ENCODE measurements around the gene RBMS3.
A peak's percentile ranks its signal among the peaks of the same experiment; 100 is the strongest.
"Not testable (repeated sequence)": the region's sequence is repeated elsewhere in the genome, so short reads cannot be mapped to it uniquely, and the experiment has no call there.

RBMS3 gene

DNA sequence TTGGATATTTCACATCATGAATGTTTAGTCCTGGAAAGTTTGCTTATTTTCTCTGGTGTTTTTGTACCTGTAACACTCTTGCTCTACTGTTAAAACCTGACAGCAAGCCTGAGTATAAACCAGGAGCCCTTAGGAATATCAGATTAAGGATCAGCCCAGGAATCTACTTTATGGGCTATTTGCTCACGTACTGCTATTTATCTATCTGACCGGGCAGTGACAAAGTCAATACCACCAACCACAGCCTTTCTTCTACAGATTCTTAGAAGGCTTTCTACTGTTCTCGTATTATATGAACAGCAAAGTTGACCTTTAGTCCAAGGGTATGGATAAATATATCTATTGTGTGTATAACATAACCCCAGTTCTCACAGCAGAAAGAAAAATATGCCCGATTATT lies 521.2 kb downstream of the RBMS3 start:
- TF ChIP-seq, protein P1, sequence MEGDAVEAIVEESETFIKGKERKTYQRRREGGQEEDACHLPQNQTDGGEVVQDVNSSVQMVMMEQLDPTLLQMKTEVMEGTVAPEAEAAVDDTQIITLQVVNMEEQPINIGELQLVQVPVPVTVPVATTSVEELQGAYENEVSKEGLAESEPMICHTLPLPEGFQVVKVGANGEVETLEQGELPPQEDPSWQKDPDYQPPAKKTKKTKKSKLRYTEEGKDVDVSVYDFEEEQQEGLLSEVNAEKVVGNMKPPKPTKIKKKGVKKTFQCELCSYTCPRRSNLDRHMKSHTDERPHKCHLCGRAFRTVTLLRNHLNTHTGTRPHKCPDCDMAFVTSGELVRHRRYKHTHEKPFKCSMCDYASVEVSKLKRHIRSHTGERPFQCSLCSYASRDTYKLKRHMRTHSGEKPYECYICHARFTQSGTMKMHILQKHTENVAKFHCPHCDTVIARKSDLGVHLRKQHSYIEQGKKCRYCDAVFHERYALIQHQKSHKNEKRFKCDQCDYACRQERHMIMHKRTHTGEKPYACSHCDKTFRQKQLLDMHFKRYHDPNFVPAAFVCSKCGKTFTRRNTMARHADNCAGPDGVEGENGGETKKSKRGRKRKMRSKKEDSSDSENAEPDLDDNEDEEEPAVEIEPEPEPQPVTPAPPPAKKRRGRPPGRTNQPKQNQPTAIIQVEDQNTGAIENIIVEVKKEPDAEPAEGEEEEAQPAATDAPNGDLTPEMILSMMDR (IDR thresholded peaks at IDR 0.05; ENCODE audit: control insufficient read depth, extremely low read depth, insufficient read depth): no peak
- no peak overlapping the region for H3K4me3 ChIP-seq (ENCODE audit: low read depth, low read length)
- DNase-seq (ENCODE audit: low read depth): peak; percentile 54

DNA sequence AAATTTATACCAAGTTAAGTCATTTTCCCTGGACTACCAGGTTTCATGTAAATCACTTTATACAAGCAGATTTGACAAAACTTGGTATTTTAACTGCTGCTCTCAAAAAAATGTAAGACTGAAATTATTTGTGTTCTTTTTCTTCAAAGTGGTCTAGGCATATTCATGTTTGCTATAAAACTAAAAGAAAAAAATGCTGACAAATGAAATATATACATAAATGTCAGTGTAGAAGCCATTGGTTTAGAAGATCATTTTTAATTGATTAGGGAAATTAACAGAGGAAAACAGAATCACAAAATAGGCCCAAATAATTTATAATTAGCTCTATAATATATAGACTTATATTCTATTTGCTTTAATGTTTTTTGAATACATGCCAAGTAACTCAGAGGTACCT lies 523.2 kb downstream of the RBMS3 start:
- TF ChIP-seq, protein P1 (IDR thresholded peaks at IDR 0.05; ENCODE audit: control insufficient read depth, extremely low read depth, insufficient read depth): no peak
- no peak overlapping the region for H3K4me3 ChIP-seq (ENCODE audit: low read depth, low read length)
- no peak for DNase-seq (ENCODE audit: low read depth)

DNA sequence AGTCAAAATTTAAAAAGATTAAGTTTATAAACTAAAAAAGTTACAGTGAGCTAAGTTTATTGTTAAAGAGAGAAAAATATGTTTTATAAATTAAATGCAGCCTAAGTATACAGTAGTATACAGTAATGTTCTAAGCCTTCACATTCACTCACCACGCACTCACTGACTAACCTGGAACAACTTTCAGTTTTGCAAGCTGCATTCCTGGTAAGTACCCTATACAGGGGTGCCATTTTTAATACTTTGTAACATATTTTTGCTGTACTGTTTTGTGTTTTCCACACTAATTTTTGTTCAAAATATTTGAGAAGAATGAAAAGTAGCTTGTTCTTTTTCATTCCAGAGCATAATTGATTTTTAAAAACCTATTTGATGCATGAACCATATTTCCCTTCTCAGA lies 524.9 kb downstream of the RBMS3 start:
- TF ChIP-seq, protein P1 (IDR thresholded peaks at IDR 0.05; ENCODE audit: control insufficient read depth, extremely low read depth, insufficient read depth): no peak
- DNase-seq (ENCODE audit: low read depth): no peak
- no peak overlapping the region for H3K4me3 ChIP-seq (ENCODE audit: low read depth, low read length)

DNA sequence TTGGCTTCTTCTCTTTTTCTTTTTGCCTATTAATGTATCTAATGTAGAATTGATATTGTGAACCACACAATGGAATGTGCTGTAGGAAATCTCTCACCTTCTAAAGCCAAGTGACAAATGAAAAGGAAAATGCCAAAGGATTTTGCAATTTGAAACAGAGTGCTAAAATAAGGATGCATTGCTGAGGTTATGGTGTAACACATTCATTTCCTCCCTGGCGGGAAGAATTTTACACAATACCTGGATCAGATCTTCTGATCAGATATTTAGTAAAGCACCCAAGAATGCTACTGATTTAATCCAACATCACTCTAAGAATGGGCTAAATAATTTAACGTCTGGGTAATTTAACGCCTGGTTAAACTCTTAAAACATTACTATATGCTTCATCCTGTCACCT lies 527.5 kb downstream of the RBMS3 start:
- H3K4me3 ChIP-seq (ENCODE audit: low read depth, low read length); DNase-seq (ENCODE audit: low read depth): not testable (repeated sequence)

DNA sequence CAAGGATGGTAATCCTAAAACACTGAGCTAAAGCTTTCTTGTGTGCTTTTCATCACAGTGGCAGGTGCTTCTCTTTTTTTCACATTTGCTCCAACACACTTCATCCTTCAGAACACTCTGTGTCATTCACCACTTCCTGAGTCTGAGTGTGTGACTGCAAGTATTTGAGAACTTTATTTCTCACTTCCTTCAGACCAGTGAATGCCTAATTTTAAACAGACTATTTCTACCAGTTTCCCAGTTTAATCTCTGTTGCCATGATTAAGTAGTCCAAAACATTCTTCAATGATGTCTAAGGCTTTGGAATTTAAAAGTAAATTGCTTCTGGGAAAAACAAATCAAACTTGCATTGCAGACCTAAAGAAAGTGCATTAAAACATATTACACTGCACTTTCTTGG lies 541.2 kb downstream of the RBMS3 start:
- no peak for DNase-seq (ENCODE audit: low read depth)
- no peak overlapping the region for H3K4me3 ChIP-seq (ENCODE audit: low read depth, low read length)
- TF ChIP-seq, protein P1 (IDR thresholded peaks at IDR 0.05; ENCODE audit: control insufficient read depth, extremely low read depth, insufficient read depth): no peak

DNA sequence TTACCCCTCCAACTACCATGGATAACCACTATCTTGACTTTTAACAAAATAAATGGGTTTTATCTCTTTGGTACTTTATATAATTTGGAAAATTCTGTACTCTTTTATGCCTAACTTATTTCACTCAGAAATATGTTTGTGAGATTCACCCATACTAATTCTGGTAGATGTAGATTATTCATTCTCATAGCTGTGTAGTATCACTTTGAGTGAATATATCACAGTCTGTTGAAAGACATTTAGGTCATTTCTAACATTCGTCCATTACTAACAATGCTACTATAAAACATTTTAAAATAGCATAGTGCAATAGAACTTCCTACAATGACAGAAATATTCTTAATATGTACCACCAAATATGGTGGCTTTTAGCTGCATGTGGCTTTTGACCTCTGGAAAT lies 542.4 kb downstream of the RBMS3 start:
- DNase-seq (ENCODE audit: low read depth): no peak
- no peak overlapping the region for H3K4me3 ChIP-seq (ENCODE audit: low read depth, low read length)
- TF ChIP-seq, protein P1 (IDR thresholded peaks at IDR 0.05; ENCODE audit: control insufficient read depth, extremely low read depth, insufficient read depth): no peak

DNA sequence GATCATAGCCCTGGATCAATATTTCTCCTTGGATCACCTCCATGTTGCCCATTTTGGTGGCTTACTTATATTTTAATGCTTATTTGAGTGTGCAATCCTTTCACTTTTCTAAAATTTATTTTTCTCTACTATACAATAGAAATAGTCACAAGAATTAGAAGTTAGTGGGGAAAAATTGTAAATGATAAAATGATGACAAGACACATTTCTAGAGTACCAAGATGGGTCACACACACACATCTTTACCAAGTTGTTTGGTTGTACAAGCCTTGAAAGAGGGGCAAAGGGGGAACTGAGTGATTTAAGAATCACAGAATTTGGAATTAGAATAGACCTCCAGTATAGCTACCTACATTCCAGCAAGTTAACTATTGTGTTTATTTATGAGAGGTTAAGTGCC lies 545.8 kb downstream of the RBMS3 start:
- H3K4me3 ChIP-seq (ENCODE audit: low read depth, low read length): no peak overlapping the region
- TF ChIP-seq, protein P1 (IDR thresholded peaks at IDR 0.05; ENCODE audit: control insufficient read depth, extremely low read depth, insufficient read depth): no peak

DNA sequence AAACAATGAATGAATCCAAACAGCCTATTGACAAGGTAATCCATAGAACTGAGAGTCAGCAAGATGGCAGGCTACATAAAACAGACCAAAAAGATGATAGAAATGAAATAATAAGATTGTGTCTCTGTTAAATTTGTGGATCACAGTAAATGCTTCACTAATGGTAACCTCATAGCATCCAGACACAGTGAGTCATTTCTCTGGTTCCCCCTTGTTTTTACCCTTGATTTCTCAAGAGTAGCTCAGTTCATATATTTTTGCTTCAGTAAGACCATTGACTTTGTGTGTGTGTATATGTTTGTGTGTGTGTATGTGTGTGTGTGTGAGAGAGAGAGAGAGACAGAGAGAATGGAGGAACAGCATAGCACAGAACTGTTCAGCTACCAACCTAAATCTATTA lies 546.9 kb downstream of the RBMS3 start:
- TF ChIP-seq, protein P1 (IDR thresholded peaks at IDR 0.05; ENCODE audit: control insufficient read depth, extremely low read depth, insufficient read depth): no peak
- no peak overlapping the region for H3K4me3 ChIP-seq (ENCODE audit: low read depth, low read length)
- no peak for DNase-seq (ENCODE audit: low read depth)

More for the DNA sequence above, 545.8 kb downstream of the RBMS3 start:
- DNase-seq (ENCODE audit: low read depth): no peak

All from LNCaP clone FGC (cell line).